IPS-18c (cell line): ENCODE measurements around the gene DDX3X.
"Not testable (repeated sequence)": the region's sequence is repeated elsewhere in the genome, so short reads cannot be mapped to it uniquely, and the experiment has no call there.

Source experiments
- H3K4me3 ChIP-seq: 2 replicates; pipeline ENCODE4 v1.7.0; 2013; ENCODE audit warnings: low read depth, mild to moderate bottlenecking, low read length, moderate library complexity; ENCODE audit not compliant: insufficient read depth
- H3K9me3 ChIP-seq: one replicate; pipeline ENCODE4 v1.6.1; 2013; ENCODE audit warnings: mild to moderate bottlenecking, low read length, moderate library complexity; ENCODE audit not compliant: control insufficient read depth, insufficient read depth

The DDX3X gene

DNA sequence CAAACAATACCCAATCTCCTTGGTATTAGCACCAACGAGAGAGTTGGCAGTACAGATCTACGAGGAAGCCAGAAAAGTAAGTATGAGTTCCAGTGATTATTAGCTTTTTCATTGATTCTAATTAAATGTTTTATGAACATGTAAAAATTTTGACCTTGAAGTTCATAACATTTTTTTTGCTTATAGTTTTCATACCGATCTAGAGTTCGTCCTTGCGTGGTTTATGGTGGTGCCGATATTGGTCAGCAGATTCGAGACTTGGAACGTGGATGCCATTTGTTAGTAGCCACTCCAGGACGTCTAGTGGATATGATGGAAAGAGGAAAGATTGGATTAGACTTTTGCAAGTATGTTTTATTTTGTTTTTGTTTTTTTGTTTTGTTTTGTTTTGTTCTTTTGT is 10.1 kb downstream of the DDX3X start:
- no peak overlapping the region for H3K4me3 ChIP-seq
- H3K9me3 ChIP-seq = no peaks in the 10 kb centered on the region

DNA sequence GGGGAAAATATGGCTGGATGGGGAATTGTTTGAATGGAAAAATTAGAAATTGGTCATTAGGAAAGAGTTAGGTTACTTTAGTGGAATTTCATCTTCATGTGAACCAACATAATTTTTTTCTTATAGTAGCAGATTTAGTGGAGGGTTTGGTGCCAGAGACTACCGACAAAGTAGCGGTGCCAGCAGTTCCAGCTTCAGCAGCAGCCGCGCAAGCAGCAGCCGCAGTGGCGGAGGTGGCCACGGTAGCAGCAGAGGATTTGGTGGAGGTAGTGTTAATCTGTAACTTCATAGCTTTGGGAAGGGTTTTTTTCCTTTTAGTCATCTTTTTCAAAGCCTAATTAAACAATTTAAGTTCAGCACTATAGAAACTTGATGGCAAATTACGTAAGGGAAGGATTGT is 13.2 kb downstream of the DDX3X start:
- Histone ChIP-seq H3K4me3 (no peak overlapping the region), H3K9me3 (no peaks in the 10 kb centered on the region)

DNA sequence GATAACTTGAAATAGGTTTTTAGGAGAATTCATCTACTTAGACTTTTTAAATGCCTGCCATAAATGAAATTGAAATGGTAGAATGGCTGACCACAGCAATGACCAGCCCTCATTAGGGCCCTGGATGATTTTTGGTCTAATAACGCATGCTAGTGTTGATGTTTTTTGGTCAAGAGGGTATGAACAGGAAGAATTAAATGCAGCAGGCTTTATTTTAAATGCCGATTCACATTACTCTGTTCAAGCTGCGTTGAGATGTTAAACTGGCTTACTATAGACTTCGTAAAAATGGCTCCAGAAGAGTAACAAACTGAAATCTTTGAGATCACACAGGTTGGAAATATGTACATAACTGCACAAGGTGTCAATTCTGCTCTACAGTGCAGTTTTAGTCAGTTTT is 14.6 kb downstream of the DDX3X start:
- H3K9me3 ChIP-seq = no peaks in the 10 kb centered on the region
- H3K4me3 ChIP-seq = no peak overlapping the region

DNA sequence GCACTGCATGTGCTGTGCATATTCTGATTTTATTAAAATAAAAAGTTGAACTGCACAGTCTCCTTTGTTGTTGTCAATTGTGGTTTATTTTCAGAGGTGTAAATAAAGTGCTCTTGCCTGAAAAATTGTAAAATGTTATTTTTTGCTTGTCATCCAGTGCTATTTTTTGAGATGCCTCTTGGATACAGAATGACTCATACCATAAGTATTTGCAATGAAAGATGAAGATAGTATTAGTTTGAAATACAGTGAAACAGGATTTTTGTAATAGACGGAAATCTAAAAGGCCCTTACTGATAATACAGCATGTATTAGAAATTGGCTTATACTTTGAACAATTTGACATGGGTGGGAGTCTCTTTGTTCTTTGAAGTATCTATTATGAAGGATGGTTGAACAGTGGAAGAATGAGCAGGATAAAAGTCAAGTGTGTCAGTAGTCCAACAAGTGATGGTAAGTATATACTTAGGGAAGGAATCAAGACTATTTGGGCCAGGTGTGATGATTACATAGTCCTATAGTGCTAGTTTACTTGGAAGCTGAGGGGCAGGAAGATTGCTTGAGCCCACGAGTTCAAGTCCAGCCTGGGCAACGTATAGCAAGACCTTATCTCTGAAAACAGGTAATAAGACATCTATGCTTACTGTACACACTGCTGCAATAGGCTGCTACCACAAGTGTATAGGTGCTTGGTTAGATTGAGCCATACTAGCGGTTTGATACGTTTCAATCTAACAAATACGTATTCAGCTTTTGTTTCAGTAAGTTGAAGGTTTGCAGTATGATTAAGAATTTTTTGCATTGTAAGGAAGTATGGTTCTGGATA is 16.4 kb downstream of the DDX3X start:
- no peak overlapping the region for H3K4me3 ChIP-seq
- H3K9me3 ChIP-seq = no peaks in the 10 kb centered on the region

DNA sequence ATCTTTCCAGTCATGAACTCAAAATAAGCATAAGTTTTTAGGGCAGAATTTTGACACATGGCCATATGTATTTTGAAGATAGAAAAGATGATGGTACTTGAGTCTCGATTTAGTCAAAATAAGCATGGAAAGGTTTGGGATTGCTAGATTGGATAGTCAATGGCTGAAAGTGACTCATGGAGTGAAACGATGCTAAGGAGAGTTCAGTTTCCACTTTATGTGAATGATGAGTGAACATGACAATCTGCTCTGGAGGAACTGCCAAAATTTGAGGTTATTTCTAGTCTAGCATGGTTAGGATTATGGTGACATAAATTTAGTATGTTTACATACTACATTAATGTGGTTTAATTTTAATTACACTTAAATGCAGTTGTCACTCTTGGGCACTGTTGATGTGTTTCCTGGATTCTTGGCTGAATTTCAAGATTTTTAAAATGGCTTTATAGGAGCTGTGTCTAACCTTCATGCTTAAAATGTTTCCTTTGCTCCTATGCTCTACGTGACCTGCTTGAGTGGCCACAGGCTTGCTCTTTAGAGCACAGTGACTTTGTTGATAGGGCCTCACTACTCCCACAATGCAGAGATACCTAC is 17.1 kb downstream of the DDX3X start:
- no peak overlapping the region for H3K4me3 ChIP-seq

DNA sequence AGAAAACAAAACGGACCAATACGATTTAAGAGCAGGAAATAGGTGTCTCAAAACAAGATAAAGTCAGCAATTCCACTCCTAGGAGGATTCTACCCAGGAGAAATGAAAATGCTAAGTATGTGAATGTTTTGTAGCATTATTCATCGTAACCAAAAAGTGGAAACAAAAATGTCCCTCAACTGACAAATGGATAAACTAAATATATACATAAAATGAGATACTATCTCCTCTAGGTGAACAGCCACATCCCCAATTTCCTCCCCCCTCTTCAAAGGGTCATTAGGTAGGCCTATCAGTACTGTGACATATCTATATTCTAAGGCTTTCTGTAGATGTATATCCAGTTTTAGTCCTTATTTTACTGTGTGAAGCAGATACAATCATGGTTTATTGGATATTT is 18.0 kb downstream of the DDX3X start:
- Histone ChIP-seq H3K9me3 (no peaks in the 10 kb centered on the region), H3K4me3 (no peak overlapping the region)

More for the DNA sequence above, 17.1 kb downstream of the DDX3X start:
- H3K9me3 ChIP-seq = no peaks in the 10 kb centered on the region

DNA sequence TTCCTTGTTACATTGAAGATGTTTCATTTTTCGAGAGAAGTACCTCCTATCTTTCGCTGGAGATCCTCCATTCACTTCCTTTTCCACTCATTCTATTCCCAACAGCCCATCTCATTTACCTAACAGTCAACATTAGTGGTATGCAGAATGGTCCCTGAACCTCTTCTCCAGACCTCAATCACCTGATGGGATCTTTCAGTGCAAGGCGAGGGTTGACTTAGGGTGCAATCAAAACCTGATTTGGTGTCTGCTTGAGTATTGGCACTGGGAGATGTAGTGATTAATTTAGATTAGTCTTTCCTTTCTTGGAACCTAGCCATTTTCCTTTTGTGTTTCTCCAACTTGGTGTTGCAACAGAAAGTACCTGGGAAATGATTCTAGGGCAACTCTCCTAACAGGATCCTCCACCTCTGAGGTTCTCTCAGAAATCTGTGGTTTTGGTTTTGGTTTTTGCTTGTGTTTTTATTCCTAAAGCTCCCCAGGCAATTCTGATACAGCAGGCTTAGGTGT is 18.4 kb downstream of the DDX3X start:
- no peak overlapping the region for H3K4me3 ChIP-seq

DNA sequence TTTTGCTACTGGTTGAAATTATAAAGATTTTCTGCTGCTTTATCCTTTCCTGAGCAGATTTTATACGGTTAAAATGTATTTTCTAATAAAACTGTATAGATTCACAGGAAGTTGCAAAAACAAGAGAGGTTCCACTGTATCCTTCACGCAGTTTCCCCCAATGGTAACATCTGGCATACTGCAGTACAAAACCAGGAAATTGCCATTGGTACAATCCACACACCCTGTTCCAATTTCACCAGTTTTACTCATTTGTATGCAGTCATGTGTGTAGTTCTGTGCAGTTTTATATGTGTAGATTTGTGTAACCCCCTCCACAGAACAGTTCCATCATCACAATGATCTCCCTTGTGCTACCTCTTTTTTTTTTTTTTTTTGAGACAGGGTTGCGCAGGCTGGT is 20.0 kb downstream of the DDX3X start:
- H3K9me3 ChIP-seq = no peaks in the 10 kb centered on the region
- H3K4me3 ChIP-seq = no peak overlapping the region

More for the DNA sequence above, 18.4 kb downstream of the DDX3X start:
- no peaks in the 10 kb centered on the region for H3K9me3 ChIP-seq

DNA sequence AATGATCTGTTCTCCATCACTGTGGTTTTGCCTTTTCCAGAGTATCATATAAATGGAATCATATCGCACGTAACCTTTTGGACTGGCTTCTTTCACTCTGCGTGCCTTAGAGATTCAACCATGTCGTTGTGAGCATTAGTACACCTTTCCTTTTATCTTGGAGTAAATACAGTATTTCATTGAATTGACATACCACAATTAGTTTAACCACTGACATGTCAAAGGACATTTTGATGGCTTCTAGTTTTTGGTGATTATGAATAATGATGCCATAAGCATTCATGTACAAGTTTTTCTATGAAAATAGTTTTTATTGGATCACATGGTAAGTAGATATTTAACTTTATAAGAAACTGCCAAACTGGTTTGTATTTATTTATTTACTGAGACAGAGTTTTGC is 35.2 kb downstream of the DDX3X start:
- H3K4me3 ChIP-seq = no peak overlapping the region
- peaks cover 2% of the 10 kb centered on the region for H3K9me3 ChIP-seq

DNA sequence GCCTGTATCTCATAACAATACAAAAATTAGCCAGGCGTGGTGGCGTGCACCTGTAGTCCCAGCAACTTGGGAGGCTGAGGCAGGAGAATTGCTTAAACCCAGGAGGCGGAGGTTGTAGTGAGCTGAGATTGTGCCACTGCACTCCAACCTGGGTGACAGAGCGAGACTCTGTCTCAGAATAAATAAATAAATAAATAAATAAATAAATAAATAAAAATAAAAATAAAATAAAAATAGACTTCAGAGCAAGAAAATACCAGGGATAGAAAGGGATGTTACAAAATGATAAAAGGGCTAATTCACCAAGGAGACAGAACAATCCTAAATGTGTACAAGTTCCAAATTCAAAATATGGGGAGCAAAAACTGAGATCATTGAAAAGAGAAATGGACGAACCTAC is 37.6 kb downstream of the DDX3X start:
- not testable (repeated sequence) for H3K4me3 ChIP-seq, H3K9me3 ChIP-seq

DNA sequence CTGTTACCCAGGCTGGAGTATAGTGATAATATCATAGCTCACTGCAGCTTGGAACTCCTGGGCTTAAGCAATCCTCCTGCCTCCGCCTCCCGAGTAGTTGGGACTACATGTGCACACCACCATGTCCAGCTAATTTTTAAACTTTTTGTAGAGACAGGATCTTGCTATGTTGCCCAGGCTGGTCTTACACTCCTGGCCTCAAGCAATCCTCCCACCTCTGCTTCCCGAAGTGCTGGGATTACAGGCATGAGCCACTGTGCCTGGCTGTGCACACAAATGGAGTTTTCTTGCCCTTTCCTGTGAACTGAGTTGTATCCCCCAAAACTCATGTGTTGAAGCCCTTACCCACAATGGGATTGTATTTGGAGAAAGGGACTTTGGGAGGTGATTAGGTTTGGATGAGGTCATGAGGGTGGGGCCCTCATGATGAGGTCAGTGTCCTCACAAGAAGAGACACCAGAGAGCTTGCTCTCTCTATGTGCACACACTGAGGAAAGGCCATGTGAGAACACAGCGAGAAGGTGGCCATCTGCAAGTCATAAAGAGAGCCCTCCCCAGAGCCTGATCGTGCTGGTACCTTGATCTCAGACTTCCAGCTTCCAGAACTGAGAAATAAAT is 40.1 kb downstream of the DDX3X start:
- Histone ChIP-seq H3K9me3 (no peaks in the 10 kb centered on the region), H3K4me3 (no peak overlapping the region)

DNA sequence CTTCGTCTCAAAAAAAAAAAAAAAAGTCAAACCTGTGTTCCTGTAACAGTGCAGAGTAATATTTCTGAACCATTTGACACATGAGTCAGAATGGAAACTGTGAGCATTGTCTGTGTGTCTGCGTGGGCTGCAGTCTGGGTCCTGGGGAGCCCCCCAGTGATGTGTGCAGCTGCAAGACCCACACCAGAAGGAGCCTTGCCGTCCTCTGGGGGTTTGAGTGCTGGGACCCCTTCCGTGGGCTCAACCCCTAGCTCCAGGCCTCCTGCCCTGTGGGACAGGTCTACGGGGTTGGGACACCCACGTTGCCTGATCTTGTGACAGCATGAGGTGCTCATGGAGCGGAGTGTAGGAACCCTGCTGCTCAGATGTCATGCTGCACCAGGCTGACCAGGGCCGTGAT is 43.7 kb downstream of the DDX3X start:
- no peak overlapping the region for H3K4me3 ChIP-seq
- H3K9me3 ChIP-seq = peaks cover 2% of the 10 kb centered on the region

DNA sequence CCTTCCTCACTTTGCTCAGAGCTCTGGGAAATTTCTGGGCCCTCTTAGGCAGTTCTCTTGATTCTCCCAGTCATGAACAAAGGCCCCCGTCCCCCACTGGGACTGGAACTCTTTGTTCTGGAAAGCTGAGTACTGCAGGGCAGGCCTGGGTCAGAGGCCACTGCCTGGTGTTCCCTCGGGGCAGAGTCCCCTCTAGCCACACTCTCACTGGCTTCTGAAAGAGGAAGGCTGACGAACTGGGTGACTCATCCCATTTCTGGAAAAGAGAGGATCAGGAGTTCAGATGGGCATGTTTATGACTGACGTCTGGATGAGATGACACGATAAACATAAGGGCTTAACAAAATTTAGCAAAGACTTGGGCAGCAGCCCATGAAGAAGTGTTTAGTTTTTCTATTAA is 47.7 kb downstream of the DDX3X start:
- Histone ChIP-seq H3K4me3 (no peak overlapping the region), H3K9me3 (peaks cover 8% of the 10 kb centered on the region)

DNA sequence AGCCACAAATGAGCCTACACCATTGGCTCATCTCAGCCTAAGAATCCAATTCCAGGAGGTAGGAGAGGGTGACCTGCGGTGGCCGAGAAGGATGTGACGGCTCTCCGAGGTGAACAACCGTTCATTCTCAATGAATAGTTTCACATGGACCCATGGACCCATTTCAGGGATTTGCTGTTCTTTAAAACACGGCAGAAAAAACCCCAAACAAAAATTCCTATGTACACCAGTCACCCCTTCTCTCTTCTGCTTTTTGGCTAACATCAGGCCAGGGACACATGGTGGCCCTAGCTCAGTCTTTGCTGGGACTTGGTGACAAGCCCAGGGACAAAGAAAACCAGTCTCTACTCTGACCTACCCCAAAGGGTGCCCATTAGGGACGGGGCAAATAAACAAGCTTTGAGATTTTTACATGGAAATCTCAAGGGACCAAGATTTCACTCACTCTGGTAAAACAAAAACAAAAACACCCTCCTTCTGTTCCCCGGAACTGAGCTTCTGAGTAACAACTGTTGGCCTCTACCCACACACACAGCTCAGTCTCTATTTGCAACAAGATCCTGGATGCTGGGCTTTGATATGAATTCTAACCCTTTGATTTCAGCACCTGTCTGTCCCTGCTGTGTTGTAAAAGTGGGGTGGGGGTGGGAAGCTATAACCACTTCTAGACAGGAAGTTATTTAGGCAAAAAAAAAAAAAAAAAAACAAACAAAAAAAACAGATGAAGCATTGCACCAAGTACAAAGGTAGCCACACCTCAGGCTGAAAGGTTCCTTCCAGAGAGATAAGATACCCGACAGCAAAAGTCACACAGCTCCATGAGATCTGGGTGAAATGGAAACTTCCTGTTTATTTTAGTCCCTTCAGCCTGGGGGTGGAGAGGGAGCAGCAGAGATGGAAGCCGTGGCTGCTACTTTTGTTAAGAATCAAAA is 49.0 kb downstream of the DDX3X start:
- Histone ChIP-seq H3K9me3 (peaks cover 8% of the 10 kb centered on the region), H3K4me3 (no peak overlapping the region)

DNA sequence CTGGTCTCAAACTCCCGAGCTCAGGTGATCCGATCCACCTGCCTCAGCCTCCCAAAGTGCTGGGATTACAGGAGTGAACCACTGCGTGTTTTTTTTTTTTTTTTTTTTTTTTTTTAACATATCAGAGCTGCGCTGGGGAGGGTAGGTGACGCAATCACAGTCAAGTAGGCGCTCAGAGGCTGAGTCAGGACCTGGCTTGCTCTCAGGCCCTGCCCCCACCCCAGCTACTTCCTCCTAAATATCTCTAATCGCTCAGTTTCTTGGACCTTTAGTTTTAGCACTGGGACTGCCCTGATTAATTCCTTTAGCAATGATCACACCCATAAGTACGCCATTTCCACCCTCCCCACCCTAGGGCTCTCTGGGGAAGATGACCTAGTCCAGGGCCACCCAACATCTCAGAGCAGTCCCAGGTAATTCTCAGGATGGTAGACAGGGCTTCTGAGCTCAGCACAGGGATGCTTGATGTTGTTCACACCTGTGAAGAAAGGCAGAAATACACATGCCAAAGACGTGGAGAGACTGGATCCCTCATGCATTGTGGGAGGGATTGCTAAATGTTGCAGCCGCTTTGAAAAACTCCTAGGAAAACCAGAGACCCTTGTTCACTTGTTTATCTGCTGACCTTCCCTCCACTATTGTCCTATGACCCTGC is 50.2 kb downstream of the DDX3X start:
- peaks cover 8% of the 10 kb centered on the region for H3K9me3 ChIP-seq
- H3K4me3 ChIP-seq = no peak overlapping the region

DNA sequence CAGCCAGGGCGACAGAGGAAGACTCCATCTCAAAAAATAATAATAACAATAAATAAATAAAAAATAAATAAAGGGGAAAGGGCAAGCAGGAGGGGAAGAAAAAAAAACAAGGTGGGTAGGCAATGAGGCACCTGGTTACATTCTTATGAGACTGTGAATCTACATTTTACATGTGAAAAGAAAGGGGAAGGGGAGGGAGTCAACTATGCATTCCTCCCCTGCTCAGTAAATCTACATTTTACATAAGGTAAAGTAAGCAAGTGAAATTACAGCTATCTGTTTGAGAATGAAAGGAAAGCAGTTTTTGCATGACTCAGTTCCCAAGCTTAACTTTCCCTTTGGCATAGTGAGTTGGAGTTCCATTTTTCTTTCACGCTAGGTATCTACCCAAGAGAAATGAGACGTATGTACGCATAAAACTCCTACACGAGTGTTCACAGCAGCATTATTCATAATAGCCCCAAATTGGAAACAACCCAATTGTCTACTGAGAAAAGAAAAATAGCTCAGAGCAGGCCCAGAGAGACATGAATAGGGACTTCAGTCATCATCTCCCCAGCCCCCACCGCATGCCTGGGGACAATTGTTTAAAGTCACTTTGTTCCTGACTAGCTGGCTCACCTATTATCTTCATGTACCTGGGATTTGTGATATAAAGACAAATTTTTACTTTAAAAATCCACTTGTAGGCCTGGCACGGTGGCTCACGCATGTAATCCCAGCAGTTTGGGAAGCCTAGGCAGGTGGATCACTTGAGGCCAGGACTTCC is 52.4 kb downstream of the DDX3X start:
- Histone ChIP-seq H3K9me3 (peaks cover 6% of the 10 kb centered on the region), H3K4me3 (no peak overlapping the region)
